Measurements from ENCODE around the gene MFSD1. TPM values are rescaled to one million over a fixed set of nuclear protein-coding genes. Genes with fewer than 3 reads are reported as not detected.

The MFSD1 gene
- total and polyA plus RNA-seq, 2 of the 13 experiments (the other 11 are each of a cell fraction or from before 2014, with no cell fraction given), result 17.3 to 37.9 TPM

- H3K4me3 ChIP-seq (replicated peaks in 1 of 3; ENCODE audit: insufficient read depth in 1 of 3, low read depth in 2 of 3, low read length in 3 of 3), result no peak overlapping the region
- CTCF ChIA-PET (ENCODE audit: low intra/inter-chr PET ratio, low total read pairs), result interaction anchor here (0.8 kb wide), 1 partner anchor 130 kb away, joined by 3 read pairs; no protein-coding TSS in a partner anchor
- H3K9ac ChIP-seq (ENCODE audit: insufficient read depth, low read depth, low read length), result no peak overlapping the region
- BruUV-seq (replicated peaks), result no TSS peak
- no peaks in the 10 kb centered on the region for H3K36me3 ChIP-seq (replicated peaks in 1 of 2; ENCODE audit: control insufficient read depth in 1 of 2, insufficient read depth in 2 of 2, low read length in 2 of 2)
- no peak overlapping the region for H2AFZ ChIP-seq (ENCODE audit: low read length)
- POLR2A ChIA-PET, result no interaction called here
- H3K9me3 ChIP-seq (ENCODE audit: low read length), result no peaks in the 10 kb centered on the region
- no peak for TF ChIP-seq SRY (CRISPR knock-in tag; IDR thresholded peaks at IDR 0.05)
- H3K79me2 ChIP-seq (ENCODE audit: insufficient read depth, low read length), result no peaks in the 10 kb centered on the region
- H3K4me1 ChIP-seq (ENCODE audit: insufficient read depth, low read length), result peaks cover 65% of the 10 kb centered on the region
- no peak for DNase-seq (ENCODE audit: low spot score)
- H3K27me3 ChIP-seq (ENCODE audit: control insufficient read depth in 1 of 2, insufficient read depth in 2 of 2, low read length in 2 of 2), result no peaks in the 10 kb centered on the region
- H3K27ac ChIP-seq (ENCODE audit: extremely low read length, insufficient read depth, low read length), result no peak overlapping the region
- no peak for FAIRE-seq
- H3K4me2 ChIP-seq (ENCODE audit: low read depth, low read length), result no peak overlapping the region
- no peaks in the 10 kb centered on the region for H4K20me1 ChIP-seq (ENCODE audit: insufficient read depth, low read length)
- no peak for ATAC-seq
- intact Hi-C loops (cut with micrococcal nuclease; ENCODE audit: unreplicated experiment), result no loop called here
- in situ Hi-C loops (cut with HindIII; ENCODE audit: extremely low pct_ligation_motif_present, low pct_unique_long_range_greater_than_20kb), result no loop called here
- 75% methylated on average over 1 of the region's 1 CpG for WGBS (ENCODE audit: low lambda C conversion rate)
Observed at GRCh38 chr3:158771577-158771976, 30.3 kb upstream of the MFSD1 start.

- Histone ChIP-seq H3K27me3 (ENCODE audit: control insufficient read depth in 1 of 2, insufficient read depth in 2 of 2, low read length in 2 of 2) (no peaks in the 10 kb centered on the region), H3K4me2 (ENCODE audit: low read depth, low read length) (no peak overlapping the region), H3K27ac (ENCODE audit: extremely low read length, insufficient read depth, low read length) (no peak overlapping the region), H3K36me3 (replicated peaks in 1 of 2; ENCODE audit: control insufficient read depth in 1 of 2, insufficient read depth in 2 of 2, low read length in 2 of 2) (no peaks in the 10 kb centered on the region), H4K20me1 (ENCODE audit: insufficient read depth, low read length) (no peaks in the 10 kb centered on the region), H2AFZ (ENCODE audit: low read length) (no peak overlapping the region), H3K9me3 (ENCODE audit: low read length) (no peaks in the 10 kb centered on the region), H3K79me2 (ENCODE audit: insufficient read depth, low read length) (no peaks in the 10 kb centered on the region), H3K9ac (ENCODE audit: insufficient read depth, low read depth, low read length) (no peak overlapping the region), H3K4me1 (ENCODE audit: insufficient read depth, low read length) (peaks cover 66% of the 10 kb centered on the region), H3K4me3 (replicated peaks in 1 of 3; ENCODE audit: insufficient read depth in 1 of 3, low read depth in 2 of 3, low read length in 3 of 3) (no peak overlapping the region)
- ATAC-seq, result no peak
- in situ Hi-C loops (cut with HindIII; ENCODE audit: extremely low pct_ligation_motif_present, low pct_unique_long_range_greater_than_20kb) (no loop called here), intact Hi-C loops (cut with micrococcal nuclease; ENCODE audit: unreplicated experiment) (no loop called here)
- WGBS (ENCODE audit: low lambda C conversion rate), result 67% methylated on average over 3 of the region's 3 CpGs
- no peak for FAIRE-seq
- no peak for DNase-seq (ENCODE audit: low spot score)
- ChIA-PET CTCF (ENCODE audit: low intra/inter-chr PET ratio, low total read pairs) (no interaction called here), POLR2A (no interaction called here)
- BruUV-seq (replicated peaks), result no TSS peak
- no peak for TF ChIP-seq TRIM24 (CRISPR knock-in tag; IDR thresholded peaks at IDR 0.05)
- no peak for TF ChIP-seq ZNF446 (CRISPR knock-in tag; IDR thresholded peaks at IDR 0.05)
- no peak for TF ChIP-seq FOXK2 (IDR thresholded peaks at IDR 0.05)
- TF ChIP-seq ZNF770 (CRISPR knock-in tag; IDR thresholded peaks at IDR 0.05), result no peak
- TF ChIP-seq NFE2L2 (IDR thresholded peaks at IDR 0.05; ENCODE audit: low read length), result no peak
- no peak for TF ChIP-seq ZNF691 (CRISPR knock-in tag; IDR thresholded peaks at IDR 0.05; ENCODE audit: borderline replicate concordance, low read depth)
- TF ChIP-seq ZNF292 (CRISPR knock-in tag; IDR thresholded peaks at IDR 0.05; ENCODE audit: borderline replicate concordance, low read depth), result no peak
- no peak for TF ChIP-seq ARNTL (CRISPR knock-in tag; IDR thresholded peaks at IDR 0.05)
- TF ChIP-seq TFDP1 (CRISPR knock-in tag; IDR thresholded peaks at IDR 0.05; ENCODE audit: borderline replicate concordance), result no peak
- TF ChIP-seq ZNF431 (CRISPR knock-in tag; IDR thresholded peaks at IDR 0.05; ENCODE audit: borderline replicate concordance, low read depth), result no peak
- no peak for TF ChIP-seq MIER3 (CRISPR knock-in tag; IDR thresholded peaks at IDR 0.05; ENCODE audit: borderline replicate concordance)
- TF ChIP-seq SALL2 (CRISPR knock-in tag; IDR thresholded peaks at IDR 0.05), result no peak
- TF ChIP-seq DRAP1 (CRISPR knock-in tag; IDR thresholded peaks at IDR 0.05), result no peak
- no peak for TF ChIP-seq KAT2B (IDR thresholded peaks at IDR 0.05; ENCODE audit: borderline replicate concordance, low read depth, low read length)
Observed at GRCh38 chr3:158771982-158772381, 29.9 kb upstream of the MFSD1 start.

Measured in HepG2 (cell line).